ACHN (cell line): ENCODE measurements around the gene SERTAD1.
"Not testable (repeated sequence)": the region's sequence is repeated elsewhere in the genome, so short reads cannot be mapped to it uniquely, and the experiment has no call there.

ENCODE experiments used
- DNase-seq: peaks from one replicate; pipeline ENCODE4 v3.0.0-alpha.2; 2015
- in situ Hi-C: cut with HindIII; loops from 2 replicates; pipeline ENCODE4 v1.10.0; 2017; ENCODE audit warnings: low sequenced_read_pairs, low pct_ligation_motif_present, low pct_unique_long_range_greater_than_20kb

SERTAD1 gene

GRCh38 chr19:40411958-40412499 lies 13.8 kb downstream of the SERTAD1 start:
- in situ Hi-C loops: no loop called here
- no peak for DNase-seq

- in situ Hi-C loops: no loop called here
- no peak for DNase-seq
These were observed 14.5 kb downstream of the SERTAD1 start for GRCh38 chr19:40411125-40411842.

- in situ Hi-C loops: no loop called here
- DNase-seq: no peak
These were observed 15.8 kb downstream of the SERTAD1 start for GRCh38 chr19:40410030-40410389.

GRCh38 chr19:40408598-40408925 lies 17.2 kb downstream of the SERTAD1 start:
- in situ Hi-C loops, DNase-seq: not testable (repeated sequence)

GRCh38 chr19:40407714-40408597 lies 17.8 kb downstream of the SERTAD1 start:
- in situ Hi-C loops: no loop called here
- DNase-seq: no peak

GRCh38 chr19:40403262-40403984 lies 22.4 kb downstream of the SERTAD1 start:
- in situ Hi-C loops: no loop called here
- DNase-seq: peak; percentile 85

- no peak for DNase-seq
- in situ Hi-C loops: no loop called here
These were observed 25.2 kb downstream of the SERTAD1 start for GRCh38 chr19:40400559-40400958.

GRCh38 chr19:40398417-40399131 lies 27.2 kb downstream of the SERTAD1 start:
- no peak for DNase-seq
- in situ Hi-C loops: no loop called here

GRCh38 chr19:40397568-40397906 lies 28.3 kb downstream of the SERTAD1 start:
- in situ Hi-C loops: no loop called here
- DNase-seq: no peak

GRCh38 chr19:40396886-40397567 lies 28.8 kb downstream of the SERTAD1 start:
- DNase-seq: no peak
- in situ Hi-C loops: no loop called here

- in situ Hi-C loops: no loop called here
These were observed 29.8 kb downstream of the SERTAD1 start for GRCh38 chr19:40395956-40396355.

GRCh38 chr19:40394816-40395210 lies 31.0 kb downstream of the SERTAD1 start:
- in situ Hi-C loops: no loop called here
- no peak for DNase-seq

More at GRCh38 chr19:40395956-40396355, 29.8 kb downstream of the SERTAD1 start:
- no peak for DNase-seq

GRCh38 chr19:40393894-40394815 lies 31.6 kb downstream of the SERTAD1 start:
- in situ Hi-C loops: no loop called here
- DNase-seq: no peak

- in situ Hi-C loops: no loop called here
- no peak for DNase-seq
These were observed 32.8 kb downstream of the SERTAD1 start for GRCh38 chr19:40392894-40393517.

- no peak for DNase-seq
- in situ Hi-C loops: no loop called here
These were observed 33.7 kb downstream of the SERTAD1 start for GRCh38 chr19:40392123-40392522.

GRCh38 chr19:40390084-40390742 lies 35.6 kb downstream of the SERTAD1 start, which contains the start of gene HIPK4:
HIPK4 (minus strand) TSS chr19:40390181; CDS start chr19:40389902, 279 bp downstream.
- no peak for DNase-seq
- in situ Hi-C loops: no loop called here
